PFSK-1 (cell line): ENCODE measurements around the gene HIKESHI.

Experiments
- POLR2AphosphoS5 ChIP-seq: IDR thresholded peaks from 2 replicates; pipeline ENCODE4 v1.6.1; 2012; ENCODE audit warnings: low read depth, mild to moderate bottlenecking, control low read depth, low read length, moderate library complexity
- TF ChIP-seq, protein P1 (sequence below), 2 experiments: IDR thresholded peaks; 2 replicates each; pipeline versions ENCODE4 v1.6.1 to v1.8.0; 2011 to 2012; ENCODE audit warnings: low read depth in 2 of 2, low read length in 2 of 2, control low read depth in 1 of 2, inconsistent platforms in 1 of 2, mild to moderate bottlenecking in 1 of 2, moderate library complexity in 1 of 2; ENCODE audit not compliant: insufficient read depth in 1 of 2

DNA sequence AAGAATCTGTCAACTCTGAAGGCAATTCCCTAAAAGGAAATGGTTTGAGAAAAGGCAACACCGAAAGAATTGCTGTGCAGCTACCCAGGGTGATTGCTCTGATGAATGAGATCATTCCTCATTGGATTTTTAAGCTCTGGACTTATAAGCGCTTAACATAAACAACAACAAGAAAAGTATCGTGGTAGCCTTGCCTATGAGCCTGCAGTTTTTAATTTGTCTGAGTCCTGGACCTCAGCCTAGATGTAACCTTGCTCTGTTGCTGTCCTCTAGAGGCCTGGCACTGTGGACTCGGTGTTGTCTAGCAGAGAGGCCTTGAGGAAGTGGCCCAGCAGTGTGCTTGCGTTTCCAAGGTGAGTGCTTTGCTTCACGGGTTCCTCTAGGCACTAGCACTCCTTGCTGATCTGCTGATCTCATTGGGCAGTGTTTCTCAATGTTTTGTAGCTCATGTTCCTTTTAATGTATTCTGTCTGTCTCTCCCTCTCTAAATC lies 93.1 kb downstream of the HIKESHI start:
- no peak for TF ChIP-seq POLR2AphosphoS5
- TF ChIP-seq, protein P1, sequence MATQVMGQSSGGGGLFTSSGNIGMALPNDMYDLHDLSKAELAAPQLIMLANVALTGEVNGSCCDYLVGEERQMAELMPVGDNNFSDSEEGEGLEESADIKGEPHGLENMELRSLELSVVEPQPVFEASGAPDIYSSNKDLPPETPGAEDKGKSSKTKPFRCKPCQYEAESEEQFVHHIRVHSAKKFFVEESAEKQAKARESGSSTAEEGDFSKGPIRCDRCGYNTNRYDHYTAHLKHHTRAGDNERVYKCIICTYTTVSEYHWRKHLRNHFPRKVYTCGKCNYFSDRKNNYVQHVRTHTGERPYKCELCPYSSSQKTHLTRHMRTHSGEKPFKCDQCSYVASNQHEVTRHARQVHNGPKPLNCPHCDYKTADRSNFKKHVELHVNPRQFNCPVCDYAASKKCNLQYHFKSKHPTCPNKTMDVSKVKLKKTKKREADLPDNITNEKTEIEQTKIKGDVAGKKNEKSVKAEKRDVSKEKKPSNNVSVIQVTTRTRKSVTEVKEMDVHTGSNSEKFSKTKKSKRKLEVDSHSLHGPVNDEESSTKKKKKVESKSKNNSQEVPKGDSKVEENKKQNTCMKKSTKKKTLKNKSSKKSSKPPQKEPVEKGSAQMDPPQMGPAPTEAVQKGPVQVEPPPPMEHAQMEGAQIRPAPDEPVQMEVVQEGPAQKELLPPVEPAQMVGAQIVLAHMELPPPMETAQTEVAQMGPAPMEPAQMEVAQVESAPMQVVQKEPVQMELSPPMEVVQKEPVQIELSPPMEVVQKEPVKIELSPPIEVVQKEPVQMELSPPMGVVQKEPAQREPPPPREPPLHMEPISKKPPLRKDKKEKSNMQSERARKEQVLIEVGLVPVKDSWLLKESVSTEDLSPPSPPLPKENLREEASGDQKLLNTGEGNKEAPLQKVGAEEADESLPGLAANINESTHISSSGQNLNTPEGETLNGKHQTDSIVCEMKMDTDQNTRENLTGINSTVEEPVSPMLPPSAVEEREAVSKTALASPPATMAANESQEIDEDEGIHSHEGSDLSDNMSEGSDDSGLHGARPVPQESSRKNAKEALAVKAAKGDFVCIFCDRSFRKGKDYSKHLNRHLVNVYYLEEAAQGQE (IDR thresholded peaks at IDR 0.05; ENCODE audit: insufficient read depth in 1 of 2, low read depth in 2 of 2, low read length in 2 of 2): no peak
